ENCODE data around the gene SLC15A4.

DNA sequence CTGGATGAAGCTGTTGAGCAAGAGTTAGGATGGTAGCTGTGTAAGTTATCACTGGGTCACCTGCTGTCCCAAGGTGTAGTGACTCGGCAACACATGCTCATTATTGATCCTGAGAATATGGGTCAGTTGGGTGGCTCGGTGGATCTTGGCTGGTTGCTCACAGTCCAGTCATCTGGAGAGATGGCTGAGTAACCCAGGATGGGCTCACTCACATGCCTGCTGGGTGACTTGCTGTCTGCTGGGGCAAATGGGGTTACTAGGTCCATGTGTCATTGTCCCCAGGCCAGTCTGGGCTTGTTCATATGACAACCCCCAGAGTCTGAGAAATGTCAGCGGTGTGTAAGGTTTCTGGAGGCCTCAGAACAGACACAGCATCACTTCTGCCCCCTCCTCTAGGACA, 69.5 kb downstream of the SLC15A4 start:
- TF ChIP-seq BHLHE40 (IDR thresholded peaks at IDR 0.05; ENCODE audit: borderline replicate concordance) = no peak
- no peak for TF ChIP-seq ARNT (IDR thresholded peaks at IDR 0.05)
- no peak for TF ChIP-seq SP1 (IDR thresholded peaks at IDR 0.05)
- TF ChIP-seq, protein P1, sequence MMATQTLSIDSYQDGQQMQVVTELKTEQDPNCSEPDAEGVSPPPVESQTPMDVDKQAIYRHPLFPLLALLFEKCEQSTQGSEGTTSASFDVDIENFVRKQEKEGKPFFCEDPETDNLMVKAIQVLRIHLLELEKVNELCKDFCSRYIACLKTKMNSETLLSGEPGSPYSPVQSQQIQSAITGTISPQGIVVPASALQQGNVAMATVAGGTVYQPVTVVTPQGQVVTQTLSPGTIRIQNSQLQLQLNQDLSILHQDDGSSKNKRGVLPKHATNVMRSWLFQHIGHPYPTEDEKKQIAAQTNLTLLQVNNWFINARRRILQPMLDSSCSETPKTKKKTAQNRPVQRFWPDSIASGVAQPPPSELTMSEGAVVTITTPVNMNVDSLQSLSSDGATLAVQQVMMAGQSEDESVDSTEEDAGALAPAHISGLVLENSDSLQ (IDR thresholded peaks at IDR 0.05) = no peak
- TF ChIP-seq HDGF (IDR thresholded peaks at IDR 0.05; ENCODE audit: borderline replicate concordance) = no peak
- no peak for TF ChIP-seq TARDBP (IDR thresholded peaks at IDR 0.05)
- TF ChIP-seq L3MBTL2 (conservative IDR thresholded peaks at IDR 0.05) = no peak
- no peak for TF ChIP-seq FOXM1 (IDR thresholded peaks at IDR 0.05; ENCODE audit: borderline replicate concordance)

Measured in HEK293T (cell line).